ENCODE data around the gene UBE2G1. TPM values are rescaled to one million over a fixed set of nuclear protein-coding genes. Genes with fewer than 3 reads are reported as not detected.

Gene UBE2G1
- total and polyA plus RNA-seq, 2 of the 13 experiments (the other 11 are each of a cell fraction or from before 2014, with no cell fraction given), result 27.9 to 42.6 TPM

DNA sequence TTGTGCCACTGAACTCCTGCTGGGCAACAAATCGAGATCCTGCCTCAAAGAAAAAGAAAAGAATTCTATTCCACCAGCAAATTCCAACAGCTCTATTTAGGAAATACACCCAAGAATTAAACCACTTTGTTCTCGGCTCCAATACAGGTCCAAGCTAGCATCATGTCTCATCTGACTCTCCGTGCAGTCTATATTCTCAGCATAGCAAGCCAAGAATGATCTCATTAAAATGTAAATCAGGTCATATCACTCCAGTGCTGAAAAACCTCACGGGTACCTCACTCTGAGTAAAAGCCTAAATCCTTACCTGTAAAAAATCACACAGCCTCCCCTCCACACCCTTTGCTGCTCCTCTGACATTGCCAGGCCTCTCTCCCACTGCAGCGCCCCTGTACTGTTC is 23.9 kb downstream of the UBE2G1 start:
- WGBS (ENCODE audit: low lambda C conversion rate), result 97% methylated on average over 5 of the region's 5 CpGs
- CTCF ChIA-PET (ENCODE audit: low intra/inter-chr PET ratio, low total read pairs), result no interaction called here
- ATAC-seq, result no peak

DNA sequence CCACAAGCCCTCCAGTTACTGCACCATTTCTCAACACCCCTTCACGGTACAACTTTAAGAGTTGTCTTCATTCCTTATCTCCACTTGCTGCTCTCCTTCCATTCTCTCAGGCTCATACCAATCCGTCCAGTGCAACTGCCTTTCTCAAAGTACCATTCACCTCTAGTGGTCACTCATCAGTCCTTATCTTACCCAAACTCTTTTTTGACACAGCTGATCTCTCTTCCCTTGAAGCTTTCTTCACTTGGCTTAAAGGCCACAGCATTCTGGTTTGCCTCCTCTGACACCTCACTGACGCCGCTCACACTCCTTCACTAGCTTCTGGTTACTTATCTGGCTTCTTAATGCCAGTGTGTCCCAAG is 24.9 kb downstream of the UBE2G1 start:
- peaks cover 0 to 3% of the 10 kb centered on the region in 2 experiments; a peak in 1 of 5 replicates for H3K36me3 ChIP-seq (replicated peaks in 1 of 2; ENCODE audit: control insufficient read depth in 1 of 2, insufficient read depth in 2 of 2, low read length in 2 of 2)
- in situ Hi-C loops (cut with HindIII; ENCODE audit: extremely low pct_ligation_motif_present, low pct_unique_long_range_greater_than_20kb), result no loop called here
- H3K27me3 ChIP-seq (ENCODE audit: control insufficient read depth in 1 of 2, insufficient read depth in 2 of 2, low read length in 2 of 2), result no peaks in the 10 kb centered on the region
- no peak overlapping the region for H3K9ac ChIP-seq (ENCODE audit: insufficient read depth, low read depth, low read length)
- H2AFZ ChIP-seq (ENCODE audit: low read length), result no peak overlapping the region
- no peak overlapping the region for H3K4me2 ChIP-seq (ENCODE audit: low read depth, low read length)
- H3K79me2 ChIP-seq (ENCODE audit: insufficient read depth, low read length), result peaks cover 88% of the 10 kb centered on the region
- H3K27ac ChIP-seq (ENCODE audit: extremely low read length, insufficient read depth, low read length), result no peak overlapping the region
- ChIA-PET CTCF (ENCODE audit: low intra/inter-chr PET ratio, low total read pairs) (no interaction called here), POLR2A (no interaction called here)
- DNase-seq (ENCODE audit: low spot score) (no peak), FAIRE-seq (no peak), ATAC-seq (no peak)
- no peak overlapping the region for H3K4me3 ChIP-seq (replicated peaks in 1 of 3; ENCODE audit: insufficient read depth in 1 of 3, low read depth in 2 of 3, low read length in 3 of 3)
- H3K9me3 ChIP-seq (ENCODE audit: low read length), result no peaks in the 10 kb centered on the region
- H3K4me1 ChIP-seq (ENCODE audit: insufficient read depth, low read length), result peaks cover 10% of the 10 kb centered on the region
- intact Hi-C loops (cut with micrococcal nuclease; ENCODE audit: unreplicated experiment), result no loop called here
- H4K20me1 ChIP-seq (ENCODE audit: insufficient read depth, low read length), result peaks cover 18% of the 10 kb centered on the region
- 96% methylated on average over 4 of the region's 4 CpGs for WGBS (ENCODE audit: low lambda C conversion rate)
- BruUV-seq (replicated peaks), result no TSS peak
- TF ChIP-seq FOXA3 (CRISPR knock-in tag; IDR thresholded peaks at IDR 0.05), result no peak
- no peak for TF ChIP-seq ZNF678 (CRISPR knock-in tag; IDR thresholded peaks at IDR 0.05)
- TF ChIP-seq PHB2 (IDR thresholded peaks at IDR 0.05; ENCODE audit: partially characterized antibody), result no peak
- no peak for TF ChIP-seq ZNF577 (CRISPR knock-in tag; IDR thresholded peaks at IDR 0.05; ENCODE audit: borderline replicate concordance, low read depth)
- TF ChIP-seq ZNF749 (CRISPR knock-in tag; IDR thresholded peaks at IDR 0.05; ENCODE audit: borderline replicate concordance), result no peak
- TF ChIP-seq RBM39 (IDR thresholded peaks at IDR 0.05; ENCODE audit: low read depth, low read length, poor library complexity, severe bottlenecking), result no peak
- TF ChIP-seq, protein P1, sequence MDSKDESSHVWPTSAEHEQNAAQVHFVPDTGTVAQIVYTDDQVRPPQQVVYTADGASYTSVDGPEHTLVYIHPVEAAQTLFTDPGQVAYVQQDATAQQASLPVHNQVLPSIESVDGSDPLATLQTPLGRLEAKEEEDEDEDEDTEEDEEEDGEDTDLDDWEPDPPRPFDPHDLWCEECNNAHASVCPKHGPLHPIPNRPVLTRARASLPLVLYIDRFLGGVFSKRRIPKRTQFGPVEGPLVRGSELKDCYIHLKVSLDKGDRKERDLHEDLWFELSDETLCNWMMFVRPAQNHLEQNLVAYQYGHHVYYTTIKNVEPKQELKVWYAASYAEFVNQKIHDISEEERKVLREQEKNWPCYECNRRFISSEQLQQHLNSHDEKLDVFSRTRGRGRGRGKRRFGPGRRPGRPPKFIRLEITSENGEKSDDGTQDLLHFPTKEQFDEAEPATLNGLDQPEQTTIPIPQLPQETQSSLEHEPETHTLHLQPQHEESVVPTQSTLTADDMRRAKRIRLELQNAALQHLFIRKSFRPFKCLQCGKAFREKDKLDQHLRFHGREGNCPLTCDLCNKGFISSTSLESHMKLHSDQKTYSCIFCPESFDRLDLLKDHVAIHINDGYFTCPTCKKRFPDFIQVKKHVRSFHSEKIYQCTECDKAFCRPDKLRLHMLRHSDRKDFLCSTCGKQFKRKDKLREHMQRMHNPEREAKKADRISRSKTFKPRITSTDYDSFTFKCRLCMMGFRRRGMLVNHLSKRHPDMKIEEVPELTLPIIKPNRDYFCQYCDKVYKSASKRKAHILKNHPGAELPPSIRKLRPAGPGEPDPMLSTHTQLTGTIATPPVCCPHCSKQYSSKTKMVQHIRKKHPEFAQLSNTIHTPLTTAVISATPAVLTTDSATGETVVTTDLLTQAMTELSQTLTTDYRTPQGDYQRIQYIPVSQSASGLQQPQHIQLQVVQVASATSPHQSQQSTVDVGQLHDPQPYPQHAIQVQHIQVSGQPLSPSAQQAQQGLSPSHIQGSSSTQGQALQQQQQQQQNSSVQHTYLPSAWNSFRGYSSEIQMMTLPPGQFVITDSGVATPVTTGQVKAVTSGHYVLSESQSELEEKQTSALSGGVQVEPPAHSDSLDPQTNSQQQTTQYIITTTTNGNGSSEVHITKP (CRISPR knock-in tag; IDR thresholded peaks at IDR 0.05; ENCODE audit: low read depth), result no peak
- TF ChIP-seq SMAD3 (CRISPR knock-in tag; IDR thresholded peaks at IDR 0.05), result no peak
- TF ChIP-seq, protein P2, sequence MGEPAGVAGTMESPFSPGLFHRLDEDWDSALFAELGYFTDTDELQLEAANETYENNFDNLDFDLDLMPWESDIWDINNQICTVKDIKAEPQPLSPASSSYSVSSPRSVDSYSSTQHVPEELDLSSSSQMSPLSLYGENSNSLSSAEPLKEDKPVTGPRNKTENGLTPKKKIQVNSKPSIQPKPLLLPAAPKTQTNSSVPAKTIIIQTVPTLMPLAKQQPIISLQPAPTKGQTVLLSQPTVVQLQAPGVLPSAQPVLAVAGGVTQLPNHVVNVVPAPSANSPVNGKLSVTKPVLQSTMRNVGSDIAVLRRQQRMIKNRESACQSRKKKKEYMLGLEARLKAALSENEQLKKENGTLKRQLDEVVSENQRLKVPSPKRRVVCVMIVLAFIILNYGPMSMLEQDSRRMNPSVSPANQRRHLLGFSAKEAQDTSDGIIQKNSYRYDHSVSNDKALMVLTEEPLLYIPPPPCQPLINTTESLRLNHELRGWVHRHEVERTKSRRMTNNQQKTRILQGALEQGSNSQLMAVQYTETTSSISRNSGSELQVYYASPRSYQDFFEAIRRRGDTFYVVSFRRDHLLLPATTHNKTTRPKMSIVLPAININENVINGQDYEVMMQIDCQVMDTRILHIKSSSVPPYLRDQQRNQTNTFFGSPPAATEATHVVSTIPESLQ (CRISPR knock-in tag; conservative IDR thresholded peaks at IDR 0.05), result no peak

More for the DNA sequence above, 23.9 kb downstream of the UBE2G1 start:
- no peak overlapping the region for H3K4me2 ChIP-seq (ENCODE audit: low read depth, low read length)
- no peaks in the 10 kb centered on the region for H3K27me3 ChIP-seq (ENCODE audit: control insufficient read depth in 1 of 2, insufficient read depth in 2 of 2, low read length in 2 of 2)
- TF ChIP-seq HNRNPLL (IDR thresholded peaks at IDR 0.05; ENCODE audit: low read depth, low read length, poor library complexity, severe bottlenecking), result no peak
- TF ChIP-seq, protein P3, sequence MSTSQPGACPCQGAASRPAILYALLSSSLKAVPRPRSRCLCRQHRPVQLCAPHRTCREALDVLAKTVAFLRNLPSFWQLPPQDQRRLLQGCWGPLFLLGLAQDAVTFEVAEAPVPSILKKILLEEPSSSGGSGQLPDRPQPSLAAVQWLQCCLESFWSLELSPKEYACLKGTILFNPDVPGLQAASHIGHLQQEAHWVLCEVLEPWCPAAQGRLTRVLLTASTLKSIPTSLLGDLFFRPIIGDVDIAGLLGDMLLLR (CRISPR knock-in tag; IDR thresholded peaks at IDR 0.05), result no peak
- TF ChIP-seq ZSCAN22 (CRISPR knock-in tag; IDR thresholded peaks at IDR 0.05), result no peak
- TF ChIP-seq ZNF546 (CRISPR knock-in tag; conservative IDR thresholded peaks at IDR 0.05), result no peak
- no peak for TF ChIP-seq HIVEP1 (CRISPR knock-in tag; IDR thresholded peaks at IDR 0.05)
- TF ChIP-seq, protein P4, sequence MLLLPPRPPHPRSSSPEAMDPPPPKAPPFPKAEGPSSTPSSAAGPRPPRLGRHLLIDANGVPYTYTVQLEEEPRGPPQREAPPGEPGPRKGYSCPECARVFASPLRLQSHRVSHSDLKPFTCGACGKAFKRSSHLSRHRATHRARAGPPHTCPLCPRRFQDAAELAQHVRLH (CRISPR knock-in tag; IDR thresholded peaks at IDR 0.05; ENCODE audit: borderline replicate concordance, low read depth), result no peak
- H3K9ac ChIP-seq (ENCODE audit: insufficient read depth, low read depth, low read length), result no peak overlapping the region
- intact Hi-C loops (cut with micrococcal nuclease; ENCODE audit: unreplicated experiment), result no loop called here
- in situ Hi-C loops (cut with HindIII; ENCODE audit: extremely low pct_ligation_motif_present, low pct_unique_long_range_greater_than_20kb), result no loop called here
- H3K4me1 ChIP-seq (ENCODE audit: insufficient read depth, low read length), result peaks cover 10% of the 10 kb centered on the region
- POLR2A ChIA-PET, result no interaction called here
- no peak overlapping the region for H3K27ac ChIP-seq (ENCODE audit: extremely low read length, insufficient read depth, low read length)
- H3K4me3 ChIP-seq (replicated peaks in 1 of 3; ENCODE audit: insufficient read depth in 1 of 3, low read depth in 2 of 3, low read length in 3 of 3), result no peak overlapping the region
- peaks cover 18% of the 10 kb centered on the region for H4K20me1 ChIP-seq (ENCODE audit: insufficient read depth, low read length)
- no peak overlapping the region for H2AFZ ChIP-seq (ENCODE audit: low read length)
- DNase-seq (ENCODE audit: low spot score), result no peak
- H3K9me3 ChIP-seq (ENCODE audit: low read length), result no peaks in the 10 kb centered on the region
- H3K36me3 ChIP-seq (replicated peaks in 1 of 2; ENCODE audit: control insufficient read depth in 1 of 2, insufficient read depth in 2 of 2, low read length in 2 of 2), result peaks cover 0 to 3% of the 10 kb centered on the region in 2 experiments; a peak in 1 of 5 replicates
- H3K79me2 ChIP-seq (ENCODE audit: insufficient read depth, low read length), result peaks cover 91% of the 10 kb centered on the region
- no peak for FAIRE-seq
- no TSS peak for BruUV-seq (replicated peaks)

Data from HepG2 (cell line).